HCT116 (cell line): ENCODE results near the gene SART3. TPM values are rescaled to one million over a fixed set of nuclear protein-coding genes. Genes with fewer than 3 reads are reported as not detected.

ENCODE experiments used
- ATAC-seq: fragments of 200-7000 bp; cut with Tn5 transposase; 2 replicates; pipeline ENCODE4 v1.9.1; 2020; ENCODE audit warnings: mild to moderate bottlenecking, moderate library complexity
- BruUV-seq: library from RNA; stranded (reverse); fragments of 400-500 nt; replicated peaks from 2 replicates; lab custom pipeline; 2021; lab: Mats Ljungman, UMichigan
- CTCF ChIA-PET: fragments of 300-600 bp; sonication (Branson Sonifier 250); formaldehyde crosslinking; loops from one replicate; lab custom pipeline; 2021; ENCODE audit warnings: antibody characterized with exemption; lab: Charles Lee
- POLR2A ChIA-PET: fragments of 300-600, 350-600 bp; sonication (Branson Sonifier 250); formaldehyde crosslinking; loops from one replicate; lab custom pipeline; 2021; ENCODE audit warnings: antibody characterized with exemption; lab: Charles Lee
- RAD21 ChIA-PET, 2 experiments: fragments of 300-600 bp; sonication (Branson Sonifier 250); formaldehyde crosslinking; loops; one replicate each; lab custom pipeline; 2023; ENCODE audit warnings: low total read pairs in 2 of 2; ENCODE audit not compliant: uncharacterized antibody in 2 of 2, unreplicated experiment in 2 of 2, low non-redundant PET in 1 of 2; lab: Charles Lee
- DNase-seq: peaks from one replicate; pipeline ENCODE4 v3.0.0-alpha.2; 2010; ENCODE audit warnings: low read depth, low spot score
- H2AFZ ChIP-seq: fragments of 200-600 bp; shearing (Covaris generic), sonication (generic); 2 replicates; pipeline ENCODE4 v1.6.1; 2017; ENCODE audit warnings: low read depth, mixed run types, mixed read lengths, antibody characterized with exemption, low read length; ENCODE audit not compliant: poor library complexity, severe bottlenecking
- H3K27ac ChIP-seq: 2 replicates; pipeline ENCODE4 v1.5.1; 2012; ENCODE audit warnings: low read depth, low read length
- H3K27me3 ChIP-seq: fragments of 200-600 bp; sonication (generic); 2 replicates; pipeline ENCODE4 v1.6.1; 2016; ENCODE audit warnings: mixed run types, low read length, mixed read lengths; ENCODE audit not compliant: insufficient read depth
- H3K36me3 ChIP-seq, 2 experiments: fragments of 200-500 bp in 1 of 2; fragments of 200-600 bp in 1 of 2; sonication (Bioruptor generic) in 1 of 2; sonication (generic) in 1 of 2; 2 replicates each; pipeline versions ENCODE4 v1.5.1 to v1.6.1; 2014 to 2016; ENCODE audit warnings: low read length in 2 of 2, inconsistent platforms in 1 of 2, mixed read lengths in 1 of 2, mixed run types in 1 of 2; ENCODE audit not compliant: insufficient read depth in 2 of 2, control insufficient read depth in 1 of 2
- H3K4me1 ChIP-seq, 2 experiments: fragments of 200-600 bp in 1 of 2; sonication (generic) in 1 of 2; 2 replicates each; pipeline versions ENCODE4 v1.5.1 to v1.6.1; 2012 to 2017; ENCODE audit warnings: low read length in 2 of 2, inconsistent platforms in 1 of 2, mild to moderate bottlenecking in 1 of 2, mixed read lengths in 1 of 2, mixed run types in 1 of 2, moderate library complexity in 1 of 2; ENCODE audit not compliant: insufficient read depth in 2 of 2, control insufficient read depth in 1 of 2
- H3K4me2 ChIP-seq: fragments of 200-600 bp; sonication (generic); 2 replicates; pipeline ENCODE4 v1.6.1; 2017; ENCODE audit warnings: mixed run types, low read length, mixed read lengths
- H3K4me3 ChIP-seq, 2 experiments: fragments of 200-600 bp in 1 of 2; sonication (generic) in 1 of 2; replicated peaks in 1 of 2; 2 replicates each; pipeline ENCODE4 v1.5.1; 2011 to 2016; ENCODE audit warnings: low read length in 2 of 2, control low read depth in 1 of 2, low read depth in 1 of 2, mild to moderate bottlenecking in 1 of 2, mixed read lengths in 1 of 2, mixed run types in 1 of 2
- H3K79me2 ChIP-seq: fragments of 200-600 bp; sonication (generic); 2 replicates; pipeline ENCODE4 v1.6.1; 2017; ENCODE audit warnings: mild to moderate bottlenecking, mixed run types, low read length, moderate library complexity, mixed read lengths; ENCODE audit not compliant: insufficient read depth
- H3K9ac ChIP-seq: fragments of 200-600 bp; sonication (generic); 2 replicates; pipeline ENCODE4 v1.6.1; 2016; ENCODE audit warnings: low read length, mixed read lengths
- H3K9me2 ChIP-seq: fragments of 200-600 bp; sonication (generic), shearing (Covaris generic); 2 replicates; pipeline ENCODE4 v1.6.1; 2017; ENCODE audit warnings: mixed run types, mild to moderate bottlenecking, moderate library complexity; ENCODE audit not compliant: insufficient read depth
- H3K9me3 ChIP-seq, 2 experiments: fragments of 200-500 bp in 1 of 2; fragments of 200-600 bp in 1 of 2; sonication (Bioruptor generic) in 1 of 2; sonication (generic) in 1 of 2; 2 replicates each; pipeline ENCODE4 v1.6.1; 2014 to 2017; ENCODE audit warnings: low read length in 2 of 2, mixed read lengths in 2 of 2, inconsistent platforms in 1 of 2, low read depth in 1 of 2, mild to moderate bottlenecking in 1 of 2, mixed run types in 1 of 2, moderate library complexity in 1 of 2; ENCODE audit not compliant: control insufficient read depth in 1 of 2, insufficient read depth in 1 of 2
- H4K20me1 ChIP-seq: fragments of 200-600 bp; sonication (generic), shearing (Covaris generic); 2 replicates; pipeline ENCODE4 v1.6.1; 2017; ENCODE audit warnings: mixed run types, mild to moderate bottlenecking, moderate library complexity; ENCODE audit not compliant: insufficient read depth
- CEBPB ChIP-seq: IDR thresholded peaks from 2 replicates; pipeline ENCODE4 v1.6.1; 2012; ENCODE audit warnings: low read depth
- EGR1 ChIP-seq: IDR thresholded peaks from 2 replicates; pipeline ENCODE4 v1.6.1; 2012; ENCODE audit warnings: low read depth
- FOSL1 ChIP-seq: IDR thresholded peaks from 2 replicates; pipeline ENCODE4 v1.6.1; 2012; ENCODE audit warnings: low read depth
- POLR2AphosphoS5 ChIP-seq: IDR thresholded peaks from 2 replicates; pipeline ENCODE4 v1.6.1; 2011; ENCODE audit warnings: mild to moderate bottlenecking, low read depth, low read length, moderate library complexity
- RAD21 ChIP-seq: IDR thresholded peaks from 2 replicates; pipeline ENCODE4 v1.6.1; 2012; ENCODE audit warnings: low read depth, mild to moderate bottlenecking
- SRF ChIP-seq: IDR thresholded peaks from 2 replicates; pipeline ENCODE4 v1.6.1; 2012; ENCODE audit warnings: low read depth
- YY1 ChIP-seq: IDR thresholded peaks from 2 replicates; pipeline ENCODE4 v1.6.1; 2011; ENCODE audit warnings: low read length, low read depth, moderate library complexity, mild to moderate bottlenecking; ENCODE audit not compliant: insufficient replicate concordance; ENCODE audit errors: extremely low read depth
- intact Hi-C: fragments of 100-400 bp; cut with micrococcal nuclease; formaldehyde crosslinking; loops from 2 replicates; pipeline ENCODE4 v1.10.0; 2022
- total RNA-seq: library from RNA; stranded (reverse); gene quantifications from one replicate; pipeline ENCODE4 v1.2.1, GENCODE V29; 2021; ENCODE audit not compliant: unreplicated experiment
- TF ChIP-seq, protein P1 (sequence below), 3 experiments: fragments of 200-600 bp in 1 of 3; sonication (generic) in 1 of 3; IDR thresholded peaks in 2 of 3; conservative IDR thresholded peaks in 1 of 3; 2 replicates each; pipeline ENCODE4 v1.5.1; 2012 to 2017; ENCODE audit warnings: low read depth in 2 of 3, low read length in 2 of 3, antibody characterized with exemption in 1 of 3, borderline replicate concordance in 1 of 3, control low read depth in 1 of 3, mild to moderate bottlenecking in 1 of 3, mixed read lengths in 1 of 3, mixed run types in 1 of 3, moderate library complexity in 1 of 3; ENCODE audit not compliant: insufficient read depth in 1 of 3
- TF ChIP-seq, protein P2 (sequence below): IDR thresholded peaks from 2 replicates; pipeline ENCODE4 v1.6.1; 2012
- TF ChIP-seq, protein P3 (sequence below): IDR thresholded peaks from 2 replicates; pipeline ENCODE4 v1.6.1; 2012
- TF ChIP-seq, protein P4 (sequence below): IDR thresholded peaks from 2 replicates; pipeline ENCODE4 v1.6.1; 2012; ENCODE audit warnings: low read depth

The SART3 gene
- total RNA-seq, 1 experiment from 2014 or later, result 76.1 TPM

DNA sequence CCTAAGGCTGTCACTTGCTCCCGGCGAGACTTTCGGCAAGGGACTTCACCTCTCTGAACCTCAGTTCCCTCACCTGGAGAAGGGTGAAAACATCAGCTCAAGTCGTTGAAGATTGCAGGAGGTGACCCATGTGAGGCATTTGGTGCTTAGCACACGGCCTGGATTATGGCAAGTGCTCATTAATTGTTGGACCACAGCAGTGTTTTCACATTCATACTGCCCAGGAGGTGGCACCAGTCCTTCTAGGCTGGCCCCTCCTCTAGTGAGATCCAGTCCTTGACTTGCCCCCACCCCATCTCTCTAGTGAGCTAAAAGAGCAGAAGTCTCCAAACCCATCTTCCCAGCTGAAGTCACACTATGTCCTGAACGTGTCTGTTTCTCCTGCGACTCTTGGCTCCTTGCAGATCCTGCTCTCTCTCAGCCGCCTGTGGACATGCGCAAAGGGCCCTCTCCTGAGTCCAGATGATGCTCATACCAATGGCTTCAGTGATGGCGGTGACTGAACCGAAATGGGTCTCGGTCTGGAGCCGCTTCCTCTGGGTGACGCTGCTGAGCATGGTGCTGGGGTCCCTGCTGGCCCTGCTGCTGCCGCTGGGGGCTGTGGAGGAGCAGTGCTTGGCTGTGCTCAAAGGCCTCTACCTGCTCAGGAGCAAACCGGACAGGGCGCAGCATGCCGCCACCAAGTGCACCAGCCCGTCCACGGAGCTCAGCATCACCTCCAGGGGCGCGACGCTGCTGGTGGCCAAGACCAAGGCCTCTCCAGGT is 44.3 kb downstream of the SART3 start:
- no peak overlapping the region for H3K27ac ChIP-seq
- ChIA-PET CTCF (no interaction called here), POLR2A (no interaction called here), RAD21 (no interaction called here)
- intact Hi-C loops, result no loop called here
- no peaks in the 10 kb centered on the region for H4K20me1 ChIP-seq
- H3K4me3 ChIP-seq, result peak overlapping the region in 1 of 2 experiments; percentile 89; a peak in 1 of 4 replicates
- H2AFZ ChIP-seq, result no peak overlapping the region
- H3K9me2 ChIP-seq, result no peaks in the 10 kb centered on the region
- H3K9ac ChIP-seq, result no peak overlapping the region
- no TSS peak for BruUV-seq
- ATAC-seq, result no peak
- no peaks in the 10 kb centered on the region for H3K27me3 ChIP-seq
- H3K4me1 ChIP-seq, result peaks cover 3 to 19% of the 10 kb centered on the region in 2 experiments; a peak in 2 of 4 replicates
- H3K79me2 ChIP-seq, result no peaks in the 10 kb centered on the region
- DNase-seq, result no peak
- no peaks in the 10 kb centered on the region for H3K9me3 ChIP-seq
- H3K4me2 ChIP-seq, result peak overlapping the region; percentile 98
- TF ChIP-seq, protein P1, sequence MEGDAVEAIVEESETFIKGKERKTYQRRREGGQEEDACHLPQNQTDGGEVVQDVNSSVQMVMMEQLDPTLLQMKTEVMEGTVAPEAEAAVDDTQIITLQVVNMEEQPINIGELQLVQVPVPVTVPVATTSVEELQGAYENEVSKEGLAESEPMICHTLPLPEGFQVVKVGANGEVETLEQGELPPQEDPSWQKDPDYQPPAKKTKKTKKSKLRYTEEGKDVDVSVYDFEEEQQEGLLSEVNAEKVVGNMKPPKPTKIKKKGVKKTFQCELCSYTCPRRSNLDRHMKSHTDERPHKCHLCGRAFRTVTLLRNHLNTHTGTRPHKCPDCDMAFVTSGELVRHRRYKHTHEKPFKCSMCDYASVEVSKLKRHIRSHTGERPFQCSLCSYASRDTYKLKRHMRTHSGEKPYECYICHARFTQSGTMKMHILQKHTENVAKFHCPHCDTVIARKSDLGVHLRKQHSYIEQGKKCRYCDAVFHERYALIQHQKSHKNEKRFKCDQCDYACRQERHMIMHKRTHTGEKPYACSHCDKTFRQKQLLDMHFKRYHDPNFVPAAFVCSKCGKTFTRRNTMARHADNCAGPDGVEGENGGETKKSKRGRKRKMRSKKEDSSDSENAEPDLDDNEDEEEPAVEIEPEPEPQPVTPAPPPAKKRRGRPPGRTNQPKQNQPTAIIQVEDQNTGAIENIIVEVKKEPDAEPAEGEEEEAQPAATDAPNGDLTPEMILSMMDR (IDR thresholded peaks at IDR 0.05 in 2 of 3, conservative IDR thresholded peaks at IDR 0.05 in 1 of 3; ENCODE audit: borderline replicate concordance in 1 of 3, insufficient read depth in 1 of 3, low read depth in 2 of 3, low read length in 2 of 3), result peak in 1 of 3 experiments; percentile 34; a peak in 2 of 6 replicates
- TF ChIP-seq, protein P2, sequence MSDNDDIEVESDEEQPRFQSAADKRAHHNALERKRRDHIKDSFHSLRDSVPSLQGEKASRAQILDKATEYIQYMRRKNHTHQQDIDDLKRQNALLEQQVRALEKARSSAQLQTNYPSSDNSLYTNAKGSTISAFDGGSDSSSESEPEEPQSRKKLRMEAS, result 0 out of 2 replicates have a peak, but pooled peaks have one; percentile 18
- TF ChIP-seq, protein P3, sequence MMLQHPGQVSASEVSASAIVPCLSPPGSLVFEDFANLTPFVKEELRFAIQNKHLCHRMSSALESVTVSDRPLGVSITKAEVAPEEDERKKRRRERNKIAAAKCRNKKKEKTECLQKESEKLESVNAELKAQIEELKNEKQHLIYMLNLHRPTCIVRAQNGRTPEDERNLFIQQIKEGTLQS, result no peak
- TF ChIP-seq, all 23 proteins: peak for 2
- peaks cover 15 to 17% of the 10 kb centered on the region in 2 experiments; a peak in 3 of 4 replicates for H3K36me3 ChIP-seq

DNA sequence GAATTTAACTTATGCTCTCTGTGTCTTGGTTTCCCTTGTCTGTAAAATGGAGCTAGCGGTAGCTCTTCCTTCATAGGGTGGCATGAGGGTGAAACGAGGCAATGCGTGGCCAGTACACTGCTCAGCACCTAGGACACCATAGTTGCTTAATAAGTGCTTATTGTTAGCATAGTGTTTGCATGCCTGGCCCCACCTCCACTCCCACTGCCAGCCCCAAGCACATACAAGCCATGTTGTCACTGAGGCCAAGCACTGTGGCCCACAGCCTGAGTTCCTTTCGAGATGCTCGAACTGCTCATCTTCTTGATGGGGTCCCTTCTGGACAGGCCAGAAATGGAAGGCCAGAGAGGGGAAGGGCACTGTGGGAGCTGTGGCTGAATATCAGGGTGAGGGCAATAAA is 45.1 kb downstream of the SART3 start:
- ChIA-PET POLR2A (no interaction called here), CTCF (no interaction called here), RAD21 (no interaction called here)
- ATAC-seq, result no peak
- Histone ChIP-seq H3K79me2 (no peaks in the 10 kb centered on the region), H3K4me1 (peaks cover 3 to 19% of the 10 kb centered on the region in 2 experiments; a peak in 2 of 4 replicates), H3K9ac (peak overlapping the region; percentile 83), H3K27me3 (no peaks in the 10 kb centered on the region), H3K36me3 (peaks cover 9 to 11% of the 10 kb centered on the region in 2 experiments; a peak in 3 of 4 replicates), H3K4me2 (peak overlapping the region; percentile 98), H3K27ac (no peak overlapping the region), H4K20me1 (no peaks in the 10 kb centered on the region), H2AFZ (no peak overlapping the region), H3K9me3 (no peaks in the 10 kb centered on the region), H3K4me3 (peak overlapping the region; percentile 89 to 94), H3K9me2 (no peaks in the 10 kb centered on the region)
- intact Hi-C loops, result loop anchor here (1.0 kb wide), 1 partner anchor 102 kb away; no protein-coding TSS in a partner anchor
- BruUV-seq, result no TSS peak
- DNase-seq, result no peak
- TF ChIP-seq POLR2AphosphoS5 (no peak), SRF (no peak), RAD21 (no peak), FOSL1 (no peak), EGR1 (no peak), YY1 (no peak), CEBPB (no peak)
- TF ChIP-seq, protein P4, sequence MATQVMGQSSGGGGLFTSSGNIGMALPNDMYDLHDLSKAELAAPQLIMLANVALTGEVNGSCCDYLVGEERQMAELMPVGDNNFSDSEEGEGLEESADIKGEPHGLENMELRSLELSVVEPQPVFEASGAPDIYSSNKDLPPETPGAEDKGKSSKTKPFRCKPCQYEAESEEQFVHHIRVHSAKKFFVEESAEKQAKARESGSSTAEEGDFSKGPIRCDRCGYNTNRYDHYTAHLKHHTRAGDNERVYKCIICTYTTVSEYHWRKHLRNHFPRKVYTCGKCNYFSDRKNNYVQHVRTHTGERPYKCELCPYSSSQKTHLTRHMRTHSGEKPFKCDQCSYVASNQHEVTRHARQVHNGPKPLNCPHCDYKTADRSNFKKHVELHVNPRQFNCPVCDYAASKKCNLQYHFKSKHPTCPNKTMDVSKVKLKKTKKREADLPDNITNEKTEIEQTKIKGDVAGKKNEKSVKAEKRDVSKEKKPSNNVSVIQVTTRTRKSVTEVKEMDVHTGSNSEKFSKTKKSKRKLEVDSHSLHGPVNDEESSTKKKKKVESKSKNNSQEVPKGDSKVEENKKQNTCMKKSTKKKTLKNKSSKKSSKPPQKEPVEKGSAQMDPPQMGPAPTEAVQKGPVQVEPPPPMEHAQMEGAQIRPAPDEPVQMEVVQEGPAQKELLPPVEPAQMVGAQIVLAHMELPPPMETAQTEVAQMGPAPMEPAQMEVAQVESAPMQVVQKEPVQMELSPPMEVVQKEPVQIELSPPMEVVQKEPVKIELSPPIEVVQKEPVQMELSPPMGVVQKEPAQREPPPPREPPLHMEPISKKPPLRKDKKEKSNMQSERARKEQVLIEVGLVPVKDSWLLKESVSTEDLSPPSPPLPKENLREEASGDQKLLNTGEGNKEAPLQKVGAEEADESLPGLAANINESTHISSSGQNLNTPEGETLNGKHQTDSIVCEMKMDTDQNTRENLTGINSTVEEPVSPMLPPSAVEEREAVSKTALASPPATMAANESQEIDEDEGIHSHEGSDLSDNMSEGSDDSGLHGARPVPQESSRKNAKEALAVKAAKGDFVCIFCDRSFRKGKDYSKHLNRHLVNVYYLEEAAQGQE, result no peak
- TF ChIP-seq, protein P2, result no peak
